Putamen (tissue), 1 donor: Measurements from ENCODE around the gene MYBPC2.

Source experiments
- DNase-seq: peaks from one replicate; pipeline ENCODE4 v3.0.0-alpha.2; 2016; ENCODE audit warnings: low spot score

The MYBPC2 gene

GRCh38 chr19:50500753-50501151 lies 68.1 kb downstream of the MYBPC2 start:
- DNase-seq: no peak

- DNase-seq: no peak
These were observed 68.5 kb downstream of the MYBPC2 start for GRCh38 chr19:50501186-50501567.

GRCh38 chr19:50501568-50502475 lies 69.1 kb downstream of the MYBPC2 start:
- DNase-seq: no peak

- DNase-seq: no peak
These were observed 73.3 kb downstream of the MYBPC2 start for GRCh38 chr19:50505856-50506611.

DNA sequence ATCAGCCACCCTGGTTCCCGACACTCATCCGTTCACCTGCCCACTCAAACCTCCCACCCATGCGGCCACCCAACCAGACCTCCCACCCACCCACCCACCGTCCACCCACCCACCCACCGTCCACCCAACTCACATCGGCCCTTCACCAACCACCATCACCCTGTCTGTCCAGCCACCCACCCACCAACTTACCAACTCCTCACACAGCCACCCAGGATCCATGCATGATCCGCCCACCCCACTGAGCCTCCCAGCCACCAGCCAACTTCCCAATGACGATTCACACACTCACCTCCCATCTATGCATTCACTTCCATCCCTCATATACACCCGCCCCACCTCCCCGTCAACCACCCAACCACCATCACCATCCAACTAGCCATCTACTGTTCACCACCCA lies 74.0 kb downstream of the MYBPC2 start:
- DNase-seq: no peak

DNA sequence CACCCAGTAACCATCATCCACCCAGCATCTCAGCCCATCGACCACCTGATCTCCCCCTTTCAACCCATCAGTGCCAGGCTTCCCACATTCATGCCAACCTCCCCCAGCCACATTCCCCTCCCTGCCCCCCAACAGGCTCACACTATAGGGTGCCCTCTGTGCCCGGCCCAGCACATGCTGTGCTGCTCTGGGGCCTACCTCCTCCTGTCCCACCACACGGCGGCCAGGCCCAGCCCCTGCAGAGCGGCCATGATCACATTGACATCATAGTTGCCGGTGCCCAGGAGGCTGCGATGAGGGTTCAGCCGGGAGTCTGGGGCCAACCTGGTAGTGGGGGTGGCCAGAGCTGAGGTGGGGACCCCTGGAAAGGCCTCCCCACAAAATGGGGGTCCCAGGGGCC lies 74.7 kb downstream of the MYBPC2 start:
- DNase-seq: no peak

- DNase-seq: no peak
These were observed 76.1 kb downstream of the MYBPC2 start for GRCh38 chr19:50508843-50509190.

DNA sequence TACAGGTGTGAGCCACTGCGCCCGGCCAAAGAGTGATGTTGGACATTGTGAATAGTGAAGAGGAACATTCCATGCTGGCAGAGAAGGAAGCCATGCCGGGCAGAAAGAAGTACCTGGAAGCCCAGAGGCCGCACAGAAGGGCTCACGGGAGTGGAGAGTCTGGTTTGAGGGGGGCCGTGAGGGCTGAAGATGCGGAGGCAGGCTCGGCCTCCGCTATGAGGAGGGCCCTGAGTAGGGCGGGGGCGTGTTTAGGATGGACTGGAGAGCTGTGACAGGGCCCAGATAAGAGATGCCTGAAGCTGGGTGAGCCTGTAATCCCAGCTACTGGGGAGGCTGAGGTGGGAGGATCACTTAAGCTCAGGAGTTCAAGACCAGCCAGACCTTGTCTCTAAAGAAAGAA lies 76.7 kb downstream of the MYBPC2 start:
- DNase-seq: no peak

DNA sequence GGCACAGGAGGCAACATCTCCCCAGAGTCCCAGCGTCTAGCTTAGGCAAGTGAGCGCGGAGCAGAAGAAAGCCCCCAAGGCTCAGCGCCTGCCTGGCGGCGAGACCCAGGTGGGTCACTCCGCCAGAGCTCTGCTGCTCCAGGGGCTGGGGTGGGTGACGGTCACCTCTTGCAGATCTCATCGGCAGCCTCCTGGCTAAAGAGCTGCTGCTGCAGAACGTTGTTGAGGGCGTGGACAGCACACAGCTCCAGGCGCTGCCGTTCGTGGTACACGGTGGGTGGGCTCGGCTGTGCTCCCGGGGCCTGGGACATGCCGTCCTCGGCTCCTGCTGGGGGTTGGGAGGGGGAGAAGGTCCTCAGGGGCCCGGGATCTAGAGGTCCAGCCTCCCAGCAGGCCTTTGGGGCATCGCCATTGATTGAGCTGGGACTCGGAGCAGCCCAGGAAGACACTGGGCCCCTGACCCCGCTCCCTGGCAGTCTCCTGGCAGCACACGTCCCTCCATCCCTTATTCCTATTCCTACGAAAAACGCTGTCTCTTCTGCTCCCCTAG lies 77.5 kb downstream of the MYBPC2 start:
- DNase-seq: no peak

GRCh38 chr19:50510700-50511068 lies 78.0 kb downstream of the MYBPC2 start:
- no peak for DNase-seq

GRCh38 chr19:50511069-50511822 lies 78.6 kb downstream of the MYBPC2 start, which contains the start of gene JOSD2:
JOSD2 (minus strand) TSS chr19:50511191; CDS start chr19:50510431, 760 bp downstream.
- peak; percentile 99 for DNase-seq

DNA sequence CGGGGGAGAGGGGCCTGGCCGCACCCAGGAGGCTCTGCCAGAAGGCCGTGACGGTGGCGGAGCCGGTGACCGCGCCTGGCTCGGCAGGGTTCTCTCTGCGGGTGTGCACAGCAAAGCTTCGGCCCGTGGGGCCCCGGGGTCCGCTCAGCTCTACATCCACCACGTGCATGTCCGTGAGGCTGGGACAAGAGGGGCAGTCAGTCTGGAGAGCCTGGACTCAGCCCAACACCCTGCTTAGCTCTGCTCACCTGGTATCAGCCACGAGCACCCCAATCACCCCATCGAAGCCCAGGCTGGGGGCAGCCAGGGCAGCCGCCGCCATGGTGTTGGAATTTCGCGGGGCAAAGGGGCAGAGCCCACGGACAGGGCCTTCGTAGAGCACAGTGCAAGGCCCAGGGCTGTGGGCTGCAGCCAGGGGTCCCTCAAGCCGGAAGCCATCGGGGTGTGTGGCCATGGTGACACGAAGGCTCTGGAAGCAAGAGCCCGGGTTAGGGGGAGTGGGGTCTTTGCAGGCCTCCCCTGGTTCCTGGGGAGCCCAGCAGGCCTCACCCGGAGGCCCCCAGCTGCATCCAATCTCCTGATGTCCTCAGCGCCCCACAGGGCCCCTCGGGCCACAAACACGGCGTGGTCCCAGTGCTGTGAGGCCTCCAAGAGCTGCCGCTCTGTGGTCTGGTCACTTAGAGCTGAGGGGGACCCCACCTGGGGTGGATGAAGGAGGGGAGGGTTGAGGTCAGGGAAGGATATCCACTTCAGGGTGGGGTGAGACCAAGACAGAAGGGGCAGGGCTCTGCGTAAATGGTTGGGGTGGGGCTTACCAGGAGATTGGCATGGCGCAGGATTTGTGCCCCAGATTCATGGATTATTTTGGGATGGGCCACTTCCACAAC lies 79.7 kb downstream of the MYBPC2 start:
- DNase-seq: no peak

- DNase-seq: no peak
These were observed 80.5 kb downstream of the MYBPC2 start for GRCh38 chr19:50512999-50513745.

DNA sequence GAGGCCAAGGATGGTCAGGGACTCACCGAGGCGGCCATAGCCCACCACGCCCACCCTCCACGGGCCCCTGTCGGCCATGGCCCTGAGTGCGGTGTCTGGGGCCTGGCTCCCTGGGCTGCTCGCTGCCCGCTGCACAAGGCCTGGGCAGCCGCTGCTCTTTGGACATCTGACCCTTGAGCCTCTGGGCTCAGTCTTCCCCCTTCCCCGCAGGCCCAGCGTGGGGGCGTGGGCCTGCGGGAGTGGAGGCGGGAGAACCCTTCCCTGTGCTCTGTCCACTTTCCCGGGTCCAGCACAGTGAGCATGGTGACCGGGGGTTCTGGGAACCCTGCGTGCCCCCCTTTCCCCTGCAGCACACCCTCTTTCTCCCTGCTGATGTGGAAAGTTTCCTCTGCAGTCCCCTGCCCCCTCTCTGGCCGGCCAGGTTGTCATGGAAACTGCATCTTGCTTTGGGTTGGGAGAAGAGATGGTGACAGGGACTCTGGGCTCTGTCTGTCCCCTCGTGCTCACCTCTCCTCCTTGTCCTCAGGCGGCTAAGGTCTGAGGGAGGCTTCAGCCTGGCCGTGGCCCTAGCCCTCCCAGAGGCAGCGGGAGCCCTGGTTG lies 81.2 kb downstream of the MYBPC2 start, which contains the start of gene ASPDH:
Gene ASPDH (minus strand): TSS at position 168 of the 600 bp plus-strand sequence. CDS start 90 bp downstream, at position 78.
- no peak for DNase-seq

GRCh38 chr19:50514346-50515167 lies 81.9 kb downstream of the MYBPC2 start:
- DNase-seq: peak; percentile 82

DNA sequence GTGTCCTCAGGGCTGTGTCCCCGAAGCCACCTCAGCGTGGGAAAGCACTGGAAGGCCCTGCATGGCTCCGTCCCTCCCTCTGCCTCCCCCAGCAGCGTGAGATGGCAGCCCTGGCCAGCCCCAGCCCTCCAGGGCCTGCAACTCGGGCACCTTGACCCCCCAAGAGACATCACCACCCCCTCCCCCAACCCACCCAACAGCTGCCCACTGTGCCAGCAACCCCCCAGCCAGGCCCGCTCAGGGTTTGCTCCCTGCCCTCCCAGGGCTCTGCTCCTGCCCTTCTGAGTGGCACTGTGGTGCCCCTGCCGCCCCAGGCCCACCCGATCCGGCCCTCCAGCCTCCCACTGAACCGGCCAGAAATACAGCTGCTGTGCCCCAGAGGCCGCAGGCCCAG lies 82.5 kb downstream of the MYBPC2 start:
- DNase-seq: no peak
